HepG2 (cell line): ENCODE results near the gene FAM181A. TPM values are rescaled to one million over a fixed set of nuclear protein-coding genes. Genes with fewer than 3 reads are reported as not detected.

Experiments used
- ATAC-seq: fragments of 200-7000 bp; cut with Tn5 transposase; 3 replicates; pipeline ENCODE4 v1.9.1; 2020; ENCODE audit warnings: mild to moderate bottlenecking, moderate library complexity
- BruUV-seq: library from RNA; stranded (reverse); fragments of 400-500 nt; replicated peaks from 2 replicates; lab custom pipeline; 2021; lab: Mats Ljungman, UMichigan
- CTCF ChIA-PET: fragments of 300-600 bp; formaldehyde crosslinking; extraction: SDS; loops from one replicate; lab custom pipeline; 2021; ENCODE audit warnings: low total read pairs, inconsistent platforms, low intra/inter-chr PET ratio; lab: Yijun Ruan, JAX
- POLR2A ChIA-PET: fragments of 350-600 bp; sonication (Branson Sonifier 250); formaldehyde crosslinking; loops from one replicate; lab custom pipeline; 2020; ENCODE audit warnings: antibody characterized with exemption, inconsistent platforms; lab: Yijun Ruan, JAX
- DNase-seq: peaks from one replicate; pipeline ENCODE4 v3.0.0-alpha.2; 2015; ENCODE audit warnings: low spot score
- FAIRE-seq: peaks from 3 replicates; lab custom pipeline; 2011; peaks lifted over from hg19 to GRCh38; lab: Jason Lieb, UNC
- H2AFZ ChIP-seq: one replicate; pipeline ENCODE4 v1.6.1; 2011; ENCODE audit warnings: low read length, inconsistent platforms
- H3K27ac ChIP-seq: fragments of 300-600 bp; 3 replicates; pipeline ENCODE4 v1.8.0; 2011; ENCODE audit warnings: mixed run types, mild to moderate bottlenecking, mixed read lengths, low read length, inconsistent platforms; ENCODE audit not compliant: insufficient read depth; ENCODE audit errors: extremely low read length
- H3K27me3 ChIP-seq, 2 experiments: fragments of 200-600 bp in 1 of 2; 2 replicates in 1 of 2; 3 replicates in 1 of 2; pipeline versions ENCODE4 v1.6.0 to v1.8.0; 2011; ENCODE audit warnings: low read length in 2 of 2, mild to moderate bottlenecking in 2 of 2, moderate library complexity in 2 of 2, inconsistent platforms in 1 of 2; ENCODE audit not compliant: insufficient read depth in 2 of 2, control insufficient read depth in 1 of 2
- H3K36me3 ChIP-seq, 2 experiments: fragments of 200-600 bp in 1 of 2; replicated peaks in 1 of 2; 2 replicates in 1 of 2; 3 replicates in 1 of 2; pipeline versions ENCODE4 v1.5.1 to v1.8.0; 2011; ENCODE audit warnings: low read length in 2 of 2, inconsistent platforms in 1 of 2; ENCODE audit not compliant: insufficient read depth in 2 of 2, control insufficient read depth in 1 of 2
- H3K4me1 ChIP-seq: 2 replicates; pipeline ENCODE4 v1.5.1; 2012; ENCODE audit warnings: low read length, inconsistent platforms; ENCODE audit not compliant: insufficient read depth
- H3K4me2 ChIP-seq: 2 replicates; pipeline ENCODE4 v1.6.0; 2011; ENCODE audit warnings: low read depth, low read length, inconsistent platforms
- H3K4me3 ChIP-seq, 3 experiments: fragments of 200-600 bp in 1 of 3; sonication (generic), shearing (Covaris generic) in 1 of 3; replicated peaks in 1 of 3; 2 replicates each; pipeline ENCODE4 v1.5.1; 2011 to 2016; ENCODE audit warnings: low read length in 3 of 3, inconsistent platforms in 2 of 3, low read depth in 2 of 3, mild to moderate bottlenecking in 2 of 3, control low read depth in 1 of 3, mixed read lengths in 1 of 3; ENCODE audit not compliant: insufficient read depth in 1 of 3
- H3K79me2 ChIP-seq: one replicate; pipeline ENCODE4 v1.6.1; 2011; ENCODE audit warnings: low read length, inconsistent platforms; ENCODE audit not compliant: insufficient read depth
- H3K9ac ChIP-seq: 2 replicates; pipeline ENCODE4 v1.6.0; 2011; ENCODE audit warnings: mild to moderate bottlenecking, low read depth, low read length, inconsistent platforms; ENCODE audit not compliant: insufficient read depth
- H3K9me3 ChIP-seq: 2 replicates; pipeline ENCODE4 v1.5.1; 2012; ENCODE audit warnings: mild to moderate bottlenecking, low read length
- H4K20me1 ChIP-seq: 2 replicates; pipeline ENCODE4 v1.6.0; 2011; ENCODE audit warnings: inconsistent platforms, mild to moderate bottlenecking, low read length, moderate library complexity; ENCODE audit not compliant: insufficient read depth
- FOXA3 ChIP-seq: IDR thresholded peaks from 2 replicates; pipeline ENCODE4 v1.6.1; 2016; ENCODE audit warnings: missing genetic modification reagents, missing compliant biosample characterization
- FOXP1 ChIP-seq, 2 experiments: fragments of 450-650 bp in 1 of 2; IDR thresholded peaks; 2 replicates each; pipeline ENCODE4 v1.6.1; 2017 to 2018; ENCODE audit warnings: antibody characterized with exemption in 1 of 2
- RARA ChIP-seq: IDR thresholded peaks from 2 replicates; pipeline ENCODE4 v1.6.1; 2016; ENCODE audit warnings: missing genetic modification reagents, missing compliant biosample characterization
- SP2 ChIP-seq: sonication (generic); formaldehyde crosslinking; IDR thresholded peaks from 2 replicates; pipeline ENCODE4 v1.5.1; 2020; ENCODE audit warnings: mild to moderate bottlenecking, missing genetic modification reagents
- ZNF816 ChIP-seq: sonication (generic); formaldehyde crosslinking; IDR thresholded peaks from 2 replicates; pipeline ENCODE4 v1.8.0; 2022; ENCODE audit warnings: missing genetic modification reagents, mild to moderate bottlenecking, borderline replicate concordance
- WGBS: methylation state at CpG from one replicate; pipeline ENCODE4 v1.1.6; 2017; ENCODE audit warnings: low lambda C conversion rate; 5-methylcytosine and 5-hydroxymethylcytosine counted together
- in situ Hi-C: cut with HindIII; loops from 2 replicates; pipeline ENCODE4 v1.10.0; 2017; ENCODE audit warnings: low pct_unique_long_range_greater_than_20kb; ENCODE audit not compliant: extremely low pct_ligation_motif_present
- intact Hi-C: fragments of 100-400 bp; cut with micrococcal nuclease; formaldehyde crosslinking; loops from one replicate; pipeline ENCODE4 v1.10.0; 2022; ENCODE audit not compliant: unreplicated experiment
- polyA plus RNA-seq, 8 experiments: library from polyadenylated mRNA; depleted of rRNA in 3 of 8; stranded (reverse) in 7 of 8; unstranded in 1 of 8; fragments of >200 nt; fragmentation: Illumina TruSeq in 4 of 8; extraction: Trizol in 4 of 8; gene quantifications; 2 replicates each; pipeline versions ENCODE4 v1.2.1 to v1.2.3, GENCODE V29; 2011 to 2016; ENCODE audit warnings: low read depth in 4 of 8, missing spikeins in 1 of 8, mixed read lengths in 1 of 8; ENCODE audit not compliant: insufficient read depth in 1 of 8
- total RNA-seq, 5 experiments: library from RNA; depleted of rRNA; stranded (reverse); fragments of >200 nt; fragmentation: Illumina TruSeq; extraction: Trizol; gene quantifications; 2 replicates each; pipeline ENCODE4 v1.2.3, GENCODE V29; 2016; ENCODE audit warnings: low read depth in 1 of 5
- TF ChIP-seq, protein P1 (sequence below): sonication (generic); IDR thresholded peaks from 2 replicates; pipeline ENCODE4 v1.6.1; 2016; ENCODE audit warnings: low read depth, borderline replicate concordance
- TF ChIP-seq, protein P2 (sequence below): sonication (generic); formaldehyde crosslinking; IDR thresholded peaks from 2 replicates; pipeline ENCODE4 v1.9.0; 2022; ENCODE audit warnings: missing genetic modification reagents, mild to moderate bottlenecking, borderline replicate concordance

The FAM181A gene
- total and polyA plus RNA-seq, 2 of the 13 experiments (the other 11 are each of a cell fraction or from before 2014, with no cell fraction given) = 1.1 to 1.5 TPM

DNA sequence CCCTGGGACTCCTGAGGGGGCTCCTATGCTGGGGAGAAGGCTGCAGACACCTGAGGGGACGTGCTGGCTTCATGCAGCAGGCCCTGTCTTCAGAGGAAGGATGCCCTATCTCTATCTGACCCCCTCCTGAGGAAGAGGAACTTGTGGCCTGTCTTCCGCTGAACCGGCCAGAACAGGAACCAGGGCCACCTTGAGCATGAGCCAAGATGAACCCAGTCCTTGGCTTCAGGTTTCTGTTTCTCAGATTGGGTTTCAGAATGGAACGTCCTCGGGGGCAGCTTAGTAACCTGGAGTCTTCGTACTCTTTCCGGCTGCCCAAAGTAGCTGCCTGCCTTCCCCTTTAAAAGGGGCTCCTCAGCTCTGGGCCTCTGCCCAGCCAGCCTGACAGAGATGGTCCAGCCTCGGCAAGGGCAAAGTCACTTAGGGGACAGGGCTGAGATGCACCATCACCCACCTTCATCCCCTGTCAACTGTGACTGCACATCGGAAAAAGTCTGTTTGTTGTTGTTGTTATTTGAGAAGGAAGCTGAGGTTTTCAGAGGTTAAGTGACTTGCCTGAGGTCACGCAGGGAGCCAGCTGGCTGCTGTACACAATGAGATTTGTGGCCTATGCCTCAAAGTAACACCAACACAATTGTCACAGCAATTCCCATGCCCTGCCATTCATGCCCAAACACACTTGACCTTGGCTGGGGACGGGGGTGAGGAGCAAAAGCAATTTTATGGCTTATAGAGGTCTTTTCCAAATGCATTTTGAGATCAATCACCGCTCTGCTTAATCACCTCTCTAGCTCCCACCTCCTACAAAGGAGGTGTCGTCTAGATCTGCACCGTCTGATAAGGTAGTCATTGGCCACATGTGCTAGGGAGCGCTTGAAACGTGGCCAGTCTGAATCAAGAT is 35.8 kb downstream of the FAM181A start:
- intact Hi-C loops = no loop called here
- in situ Hi-C loops = no loop called here
- no peak overlapping the region for H3K27ac ChIP-seq
- H3K27me3 ChIP-seq = no peaks in the 10 kb centered on the region
- DNase-seq (no peak), ATAC-seq (no peak), FAIRE-seq (no peak)
- H3K9me3 ChIP-seq = no peaks in the 10 kb centered on the region
- no peaks in the 10 kb centered on the region for H3K36me3 ChIP-seq
- H3K4me3 ChIP-seq = no peak overlapping the region
- TF ChIP-seq, protein P1, sequence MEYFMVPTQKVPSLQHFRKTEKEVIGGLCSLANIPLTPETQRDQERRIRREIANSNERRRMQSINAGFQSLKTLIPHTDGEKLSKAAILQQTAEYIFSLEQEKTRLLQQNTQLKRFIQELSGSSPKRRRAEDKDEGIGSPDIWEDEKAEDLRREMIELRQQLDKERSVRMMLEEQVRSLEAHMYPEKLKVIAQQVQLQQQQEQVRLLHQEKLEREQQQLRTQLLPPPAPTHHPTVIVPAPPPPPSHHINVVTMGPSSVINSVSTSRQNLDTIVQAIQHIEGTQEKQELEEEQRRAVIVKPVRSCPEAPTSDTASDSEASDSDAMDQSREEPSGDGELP = peak; percentile 44; the same call in 1 of the 2 replicates
- peak; percentile 45 for TF ChIP-seq RARA (CRISPR knock-in tag)
- TF ChIP-seq ZNF816 (CRISPR knock-in tag) = no peak
- 0 out of 2 replicates have a peak, but pooled peaks have one; percentile 21 for TF ChIP-seq FOXA3 (CRISPR knock-in tag)
- TF ChIP-seq, protein P2, sequence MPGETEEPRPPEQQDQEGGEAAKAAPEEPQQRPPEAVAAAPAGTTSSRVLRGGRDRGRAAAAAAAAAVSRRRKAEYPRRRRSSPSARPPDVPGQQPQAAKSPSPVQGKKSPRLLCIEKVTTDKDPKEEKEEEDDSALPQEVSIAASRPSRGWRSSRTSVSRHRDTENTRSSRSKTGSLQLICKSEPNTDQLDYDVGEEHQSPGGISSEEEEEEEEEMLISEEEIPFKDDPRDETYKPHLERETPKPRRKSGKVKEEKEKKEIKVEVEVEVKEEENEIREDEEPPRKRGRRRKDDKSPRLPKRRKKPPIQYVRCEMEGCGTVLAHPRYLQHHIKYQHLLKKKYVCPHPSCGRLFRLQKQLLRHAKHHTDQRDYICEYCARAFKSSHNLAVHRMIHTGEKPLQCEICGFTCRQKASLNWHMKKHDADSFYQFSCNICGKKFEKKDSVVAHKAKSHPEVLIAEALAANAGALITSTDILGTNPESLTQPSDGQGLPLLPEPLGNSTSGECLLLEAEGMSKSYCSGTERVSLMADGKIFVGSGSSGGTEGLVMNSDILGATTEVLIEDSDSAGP (CRISPR knock-in tag) = peak; percentile 19; the same call in 1 of the 2 replicates
- TF ChIP-seq FOXP1 (IDR thresholded peaks at IDR 0.05) = no peak
- 0 out of 2 replicates have a peak, but pooled peaks have one; percentile 7 for TF ChIP-seq FOXP1 (CRISPR knock-in tag; IDR thresholded peaks at IDR 0.05)
- no peak for TF ChIP-seq SP2
- TF ChIP-seq, all 625 proteins: peak for 5
- peaks cover 71% of the 10 kb centered on the region for H3K4me1 ChIP-seq
- H3K9ac ChIP-seq = peak overlapping the region; percentile 31
- BruUV-seq = no TSS peak
- CTCF ChIA-PET = no interaction called here
- H4K20me1 ChIP-seq = no peaks in the 10 kb centered on the region
- H3K4me2 ChIP-seq = no peak overlapping the region
- 38% methylated on average over 8 of the region's 16 CpGs for WGBS
- H2AFZ ChIP-seq = no peak overlapping the region
- POLR2A ChIA-PET = interaction anchor here (0.9 kb wide), 1 partner anchor 23 kb away, joined by 3 read pairs; no protein-coding TSS in a partner anchor
- no peaks in the 10 kb centered on the region for H3K79me2 ChIP-seq
